ENCODE data around the gene HOXA9. TPM values are rescaled to one million over a fixed set of nuclear protein-coding genes. Genes with fewer than 3 reads are reported as not detected.
A peak's percentile ranks its signal among the peaks of the same experiment; 100 is the strongest.

The HOXA9 gene
- total and polyA plus RNA-seq, 3 experiments from 2014 or later: not detected

DNA sequence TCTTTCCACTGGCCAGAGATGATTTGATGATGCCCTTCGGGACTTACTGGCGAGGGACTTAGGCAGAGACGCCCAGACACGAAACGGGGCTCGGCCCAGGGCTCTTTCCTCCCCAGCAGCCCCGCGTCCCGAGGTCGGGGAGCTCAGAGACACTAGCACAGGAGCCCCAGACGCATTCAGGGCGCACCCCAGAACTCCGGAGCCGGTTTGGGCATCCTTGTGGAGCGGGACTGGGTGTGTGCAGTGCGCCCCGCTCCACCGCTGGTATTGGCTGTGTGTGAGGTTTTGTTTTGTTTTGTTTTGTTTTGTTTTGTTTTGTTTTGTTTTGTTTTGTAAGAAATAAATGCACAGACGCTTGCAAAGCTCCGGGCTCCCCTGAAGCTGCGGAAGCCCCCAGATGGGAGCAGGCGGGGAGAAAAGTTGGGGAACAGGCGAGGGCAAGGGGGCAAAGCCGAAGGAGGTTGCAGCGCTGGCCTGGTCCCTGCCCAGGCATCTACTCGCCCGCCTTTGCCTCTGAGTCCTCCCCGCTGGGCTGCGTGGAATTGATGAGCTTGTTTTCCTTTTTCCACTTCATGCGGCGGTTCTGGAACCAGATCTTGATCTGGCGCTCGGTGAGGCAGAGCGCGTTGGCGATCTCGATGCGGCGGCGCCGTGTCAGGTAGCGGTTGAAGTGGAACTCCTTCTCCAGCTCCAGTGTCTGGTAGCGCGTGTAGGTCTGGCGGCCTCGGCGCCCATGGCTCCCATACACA lies 20.0 kb downstream of the HOXA9 start:
- CTCF ChIA-PET: no interaction called here
- no peak for DNase-seq
- H3K4me1 Mint-ChIP-seq: peaks cover 0 to 18% (median 7%) of the 10 kb centered on the region in 3 donors
- Histone ChIP-seq H3K4me3 (ENCODE audit: low read length) (no peak overlapping the region), H3K4me1 (ENCODE audit: insufficient read depth, low read length) (peaks cover under 1% of the 10 kb centered on the region), H3K27me3 (ENCODE audit: insufficient read depth, low read length, poor library complexity, severe bottlenecking) (peaks cover 37% of the 10 kb centered on the region), H3K36me3 (ENCODE audit: insufficient read depth, low read length) (no peaks in the 10 kb centered on the region), H3K9me3 (ENCODE audit: low read length) (no peaks in the 10 kb centered on the region), H3K27ac (ENCODE audit: low read depth, low read length) (no peak overlapping the region)
- H3K9me3 Mint-ChIP-seq: no peaks in the 10 kb centered on the region
- POLR2A ChIA-PET: no interaction called here
- H3K27ac Mint-ChIP-seq: peak overlapping the region in 1 of 8 donors; percentile 7
- peaks cover 56 to 77% of the 10 kb centered on the region in 2 donors for H3K27me3 Mint-ChIP-seq
- H3K36me3 Mint-ChIP-seq: no peaks in the 10 kb centered on the region
- no peak overlapping the region for H3K4me3 Mint-ChIP-seq

DNA sequence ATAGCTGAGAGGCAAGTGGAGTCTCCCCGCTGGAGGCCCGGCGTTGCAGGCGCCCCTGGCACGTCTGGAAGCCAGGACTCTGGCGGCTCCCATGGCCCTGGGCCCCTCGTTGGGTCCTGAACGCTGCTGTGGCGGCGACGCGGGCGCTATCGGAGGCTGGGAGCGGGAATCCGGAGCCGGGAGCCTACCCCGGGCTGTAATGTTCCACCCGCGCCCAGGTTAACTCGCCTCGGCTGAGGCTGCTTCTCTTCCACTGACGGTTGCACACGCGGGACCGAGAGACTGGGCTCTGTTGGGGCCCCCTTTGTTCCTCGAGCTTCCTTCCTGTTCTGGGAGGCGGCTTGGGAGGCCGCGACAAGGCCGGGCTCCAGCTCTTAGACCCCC lies 20.6 kb downstream of the HOXA9 start:
- Mint-ChIP-seq H3K4me3 (no peak overlapping the region), H3K9me3 (no peaks in the 10 kb centered on the region), H3K27me3 (peaks cover 51 to 71% of the 10 kb centered on the region in 2 donors), H3K4me1 (peaks cover 0 to 13% (median 5%) of the 10 kb centered on the region in 3 donors), H3K36me3 (no peaks in the 10 kb centered on the region), H3K27ac (no peak overlapping the region)
- no peaks in the 10 kb centered on the region for H3K36me3 ChIP-seq (ENCODE audit: insufficient read depth, low read length)
- no peaks in the 10 kb centered on the region for H3K4me1 ChIP-seq (ENCODE audit: insufficient read depth, low read length)
- H3K27me3 ChIP-seq (ENCODE audit: insufficient read depth, low read length, poor library complexity, severe bottlenecking): peaks cover 35% of the 10 kb centered on the region
- H3K4me3 ChIP-seq (ENCODE audit: low read length): no peak overlapping the region
- DNase-seq: no peak
- no peak overlapping the region for H3K27ac ChIP-seq (ENCODE audit: low read depth, low read length)
- H3K9me3 ChIP-seq (ENCODE audit: low read length): no peaks in the 10 kb centered on the region
- ChIA-PET CTCF (no interaction called here), POLR2A (no interaction called here)

DNA sequence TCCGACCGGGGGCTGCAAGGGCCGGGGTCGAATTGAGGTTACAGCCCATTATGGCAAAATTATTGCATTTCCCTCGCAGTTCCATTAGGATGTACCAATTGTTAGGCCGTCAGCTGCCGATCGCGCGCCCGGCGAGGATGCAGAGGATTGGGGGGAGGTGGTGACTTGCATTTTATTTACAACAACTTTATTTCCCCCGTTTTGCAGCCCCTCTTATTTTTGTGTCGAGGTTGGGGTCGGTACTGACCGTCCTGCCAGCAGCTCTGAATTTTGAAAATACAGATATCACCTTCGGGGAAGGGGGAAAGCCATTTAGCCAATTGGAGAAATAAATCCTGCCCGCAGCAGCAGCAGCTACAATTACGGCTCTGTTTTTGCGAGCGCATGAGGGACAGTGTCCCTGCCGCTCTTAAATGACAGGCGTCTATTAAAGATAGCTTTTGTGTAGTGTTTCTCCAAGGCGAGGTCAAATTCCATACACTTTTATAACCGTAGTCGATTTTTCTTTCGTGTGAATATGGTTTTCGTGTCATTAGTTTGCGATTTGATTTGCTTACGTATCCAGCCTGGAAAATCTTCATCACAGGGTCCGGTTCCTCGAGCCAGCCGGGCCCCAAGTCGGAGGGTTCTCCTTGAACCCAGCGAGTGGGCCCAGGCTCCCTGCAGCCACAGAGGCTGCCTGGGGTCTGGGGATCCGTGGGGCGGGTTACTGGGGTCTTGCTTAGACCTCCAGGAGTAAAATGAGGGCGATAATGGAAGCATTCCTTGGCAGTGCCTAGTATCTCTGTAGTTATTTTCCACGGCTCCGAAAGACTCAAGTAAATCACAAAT lies 21.2 kb downstream of the HOXA9 start:
- CTCF ChIA-PET: no interaction called here
- H3K27me3 ChIP-seq (ENCODE audit: insufficient read depth, low read length, poor library complexity, severe bottlenecking): peaks cover 31% of the 10 kb centered on the region
- no peak overlapping the region for H3K27ac ChIP-seq (ENCODE audit: low read depth, low read length)
- H3K27ac Mint-ChIP-seq: no peak overlapping the region
- H3K4me1 ChIP-seq (ENCODE audit: insufficient read depth, low read length): no peaks in the 10 kb centered on the region
- H3K4me3 ChIP-seq (ENCODE audit: low read length): no peak overlapping the region
- peak overlapping the region in 1 of 7 donors; percentile 65 for H3K4me3 Mint-ChIP-seq
- no peaks in the 10 kb centered on the region for H3K36me3 ChIP-seq (ENCODE audit: insufficient read depth, low read length)
- peaks cover 0 to 12% (median 5%) of the 10 kb centered on the region in 3 donors for H3K4me1 Mint-ChIP-seq
- peaks cover 45 to 65% of the 10 kb centered on the region in 2 donors for H3K27me3 Mint-ChIP-seq
- POLR2A ChIA-PET: no interaction called here
- no peak for DNase-seq
- no peaks in the 10 kb centered on the region for H3K36me3 Mint-ChIP-seq
- no peaks in the 10 kb centered on the region for H3K9me3 ChIP-seq (ENCODE audit: low read length)
- H3K9me3 Mint-ChIP-seq: no peaks in the 10 kb centered on the region

GRCh38 chr7:27143023-27143949 lies 22.1 kb downstream of the HOXA9 start, which contains the start of gene HOXA5:
Gene HOXA5 (minus strand): TSS chr7:27143681. CDS start chr7:27143607, 74 bp downstream.
- Histone ChIP-seq H3K9me3 (ENCODE audit: low read length) (no peaks in the 10 kb centered on the region), H3K4me3 (ENCODE audit: low read length) (no peak within 1 kb of the TSS), H3K4me1 (ENCODE audit: insufficient read depth, low read length) (no peaks in the 10 kb centered on the region), H3K36me3 (ENCODE audit: insufficient read depth, low read length) (no peaks in the 10 kb centered on the region), H3K27ac (ENCODE audit: low read depth, low read length) (no peak within 1 kb of the TSS), H3K27me3 (ENCODE audit: insufficient read depth, low read length, poor library complexity, severe bottlenecking) (peaks cover 22% of the 10 kb centered on the region)
- peak within 1 kb of the TSS in 4 of 7 donors; percentile 20 to 65 (median 32) for H3K4me3 Mint-ChIP-seq
- ChIA-PET POLR2A (no interaction called here), CTCF (no interaction called here)
- H3K9me3 Mint-ChIP-seq: no peaks in the 10 kb centered on the region
- peaks cover 39 to 64% of the 10 kb centered on the region in 2 donors for H3K27me3 Mint-ChIP-seq
- DNase-seq: no peak
- peaks cover 0 to 9% (median 5%) of the 10 kb centered on the region in 3 donors for H3K4me1 Mint-ChIP-seq
- no peak within 1 kb of the TSS for H3K27ac Mint-ChIP-seq
- H3K36me3 Mint-ChIP-seq: no peaks in the 10 kb centered on the region

DNA sequence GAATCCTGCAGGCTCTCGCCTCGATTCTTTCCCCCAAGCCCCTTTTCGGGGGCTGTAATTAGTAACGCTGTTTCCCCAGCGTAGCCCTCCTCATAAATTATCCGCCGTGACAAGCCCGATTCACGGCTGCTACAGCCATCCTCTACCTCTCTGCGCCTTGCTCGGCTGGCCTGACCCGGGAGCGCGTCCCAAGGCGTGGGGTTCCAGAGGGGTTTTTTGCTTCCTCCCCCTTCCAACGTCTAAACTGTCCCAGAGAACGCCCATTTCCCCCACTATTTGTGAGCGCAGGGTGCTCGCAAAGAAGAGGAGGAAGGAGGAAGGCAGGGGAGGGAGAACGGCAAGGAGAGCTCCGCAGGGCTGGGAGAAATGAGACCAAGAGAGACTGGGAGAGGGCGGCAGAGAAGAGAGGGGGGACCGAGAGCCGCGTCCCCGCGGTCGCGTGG lies 22.7 kb downstream of the HOXA9 start:
- Histone ChIP-seq H3K27ac (ENCODE audit: low read depth, low read length) (no peak overlapping the region), H3K27me3 (ENCODE audit: insufficient read depth, low read length, poor library complexity, severe bottlenecking) (peaks cover 20% of the 10 kb centered on the region), H3K9me3 (ENCODE audit: low read length) (no peaks in the 10 kb centered on the region), H3K4me1 (ENCODE audit: insufficient read depth, low read length) (no peaks in the 10 kb centered on the region), H3K4me3 (ENCODE audit: low read length) (no peak overlapping the region), H3K36me3 (ENCODE audit: insufficient read depth, low read length) (no peaks in the 10 kb centered on the region)
- no peak for DNase-seq
- Mint-ChIP-seq H3K9me3 (no peaks in the 10 kb centered on the region), H3K27me3 (peaks cover 34 to 63% of the 10 kb centered on the region in 2 donors), H3K4me3 (peak overlapping the region in 2 of 7 donors; percentile 24 to 41), H3K4me1 (peaks cover 0 to 5% (median 1%) of the 10 kb centered on the region in 3 donors), H3K36me3 (no peaks in the 10 kb centered on the region), H3K27ac (no peak overlapping the region)
- CTCF ChIA-PET: interaction anchor here (1.7 kb wide), 1 partner anchor 8 kb away, joined by 4 read pairs; no protein-coding TSS in a partner anchor
- POLR2A ChIA-PET: no interaction called here

DNA sequence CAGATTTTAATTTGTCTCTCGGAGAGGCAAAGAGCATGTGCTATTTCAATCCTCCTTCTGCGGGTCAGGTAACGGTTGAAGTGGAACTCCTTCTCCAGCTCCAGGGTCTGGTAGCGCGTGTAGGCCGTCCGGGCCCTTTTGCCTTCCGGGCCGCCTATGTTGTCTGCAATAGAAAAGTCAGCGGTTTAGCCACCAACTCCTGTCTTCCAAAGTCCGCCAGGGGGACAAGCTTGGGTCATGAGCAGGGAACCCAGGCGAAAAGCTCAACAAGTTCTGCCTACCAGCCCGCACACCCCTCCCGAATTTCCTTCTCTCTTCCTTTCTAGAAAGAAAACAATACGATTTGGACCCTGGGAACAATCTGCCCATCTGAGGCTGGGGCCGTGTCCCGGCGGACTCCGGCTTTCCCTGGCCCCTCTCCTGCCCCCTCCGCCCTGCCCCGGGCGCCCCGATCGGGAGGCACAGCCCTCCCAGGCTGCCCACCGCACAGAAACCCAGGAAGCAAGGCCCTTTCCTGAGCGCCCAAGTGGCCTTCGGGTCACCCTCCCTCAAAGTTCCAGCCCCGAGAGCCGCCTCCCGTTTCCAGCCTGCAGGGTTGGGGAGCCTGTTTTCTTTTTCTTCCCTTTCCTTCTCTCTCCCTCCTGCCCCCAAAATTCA lies 23.3 kb downstream of the HOXA9 start:
- Mint-ChIP-seq H3K4me3 (no peak overlapping the region), H3K4me1 (peaks cover 0 to 1% (median 0%) of the 10 kb centered on the region in 3 donors), H3K36me3 (no peaks in the 10 kb centered on the region), H3K27me3 (peaks cover 32 to 63% of the 10 kb centered on the region in 2 donors), H3K9me3 (no peaks in the 10 kb centered on the region), H3K27ac (no peak overlapping the region)
- Histone ChIP-seq H3K9me3 (ENCODE audit: low read length) (no peaks in the 10 kb centered on the region), H3K4me1 (ENCODE audit: insufficient read depth, low read length) (no peaks in the 10 kb centered on the region), H3K27ac (ENCODE audit: low read depth, low read length) (no peak overlapping the region), H3K36me3 (ENCODE audit: insufficient read depth, low read length) (no peaks in the 10 kb centered on the region), H3K27me3 (ENCODE audit: insufficient read depth, low read length, poor library complexity, severe bottlenecking) (peaks cover 19% of the 10 kb centered on the region), H3K4me3 (ENCODE audit: low read length) (no peak overlapping the region)
- ChIA-PET CTCF (interaction anchor here (1.3 to 1.7 kb wide), 2 partner anchors 9 to 11 kb away, joined by 4 to 5 read pairs; partner anchors contain the start of gene HOXA4), POLR2A (no interaction called here)
- DNase-seq: no peak

GRCh38 chr7:27141137-27141922 lies 24.0 kb downstream of the HOXA9 start:
- no peaks in the 10 kb centered on the region for H3K4me1 Mint-ChIP-seq
- POLR2A ChIA-PET: no interaction called here
- peaks cover 18% of the 10 kb centered on the region for H3K27me3 ChIP-seq (ENCODE audit: insufficient read depth, low read length, poor library complexity, severe bottlenecking)

More at GRCh38 chr7:27141137-27141922, 24.0 kb downstream of the HOXA9 start:
- Mint-ChIP-seq H3K36me3 (no peaks in the 10 kb centered on the region), H3K9me3 (no peaks in the 10 kb centered on the region), H3K27me3 (peaks cover 32 to 63% of the 10 kb centered on the region in 2 donors), H3K27ac (no peak overlapping the region), H3K4me3 (no peak overlapping the region)
- DNase-seq: no peak
- no peak overlapping the region for H3K4me3 ChIP-seq (ENCODE audit: low read length)
- H3K36me3 ChIP-seq (ENCODE audit: insufficient read depth, low read length): no peaks in the 10 kb centered on the region
- no peaks in the 10 kb centered on the region for H3K9me3 ChIP-seq (ENCODE audit: low read length)
- no peak overlapping the region for H3K27ac ChIP-seq (ENCODE audit: low read depth, low read length)
- no peaks in the 10 kb centered on the region for H3K4me1 ChIP-seq (ENCODE audit: insufficient read depth, low read length)
- CTCF ChIA-PET: interaction anchor here (1.3 to 1.7 kb wide), 2 partner anchors 9 to 10 kb away, joined by 4 to 5 read pairs; partner anchors contain the start of gene HOXA4

Measured in CD8-positive, alpha-beta memory T cell (primary cell).